HepG2 (cell line): ENCODE measurements around the gene ATP9A. TPM values are rescaled to one million over a fixed set of nuclear protein-coding genes. Genes with fewer than 3 reads are reported as not detected.

Source experiments
- ADNP ChIP-seq: sonication (generic); formaldehyde crosslinking; IDR thresholded peaks from 2 replicates; pipeline ENCODE4 v1.4.0; 2020; ENCODE audit warnings: missing genetic modification reagents
- CSRNP2 ChIP-seq: sonication (generic); formaldehyde crosslinking; conservative IDR thresholded peaks from 2 replicates; pipeline ENCODE4 v1.8.0; 2022; ENCODE audit warnings: low read depth, missing genetic modification reagents
- DMTF1 ChIP-seq: sonication (generic); formaldehyde crosslinking; IDR thresholded peaks from 2 replicates; pipeline ENCODE4 v1.4.0; 2020; ENCODE audit warnings: mild to moderate bottlenecking, missing genetic modification reagents
- HCFC1 ChIP-seq: fragments of 150-350 bp; IDR thresholded peaks from 2 replicates; pipeline ENCODE4 v1.6.1; 2014; ENCODE audit warnings: low read depth, low read length
- HNF4A ChIP-seq: sonication (generic); formaldehyde crosslinking; IDR thresholded peaks from 2 replicates; pipeline ENCODE4 v1.4.0; 2020; ENCODE audit warnings: missing genetic modification reagents
- KLF15 ChIP-seq: sonication (generic); formaldehyde crosslinking; IDR thresholded peaks from 2 replicates; pipeline ENCODE4 v1.8.1; 2023; ENCODE audit warnings: borderline replicate concordance, mild to moderate bottlenecking, inconsistent platforms, missing genetic modification reagents, mixed read lengths
- MLXIP ChIP-seq: sonication (generic); formaldehyde crosslinking; IDR thresholded peaks from 2 replicates; pipeline ENCODE4 v1.9.0; 2021; ENCODE audit warnings: missing genetic modification reagents, borderline replicate concordance
- REL ChIP-seq: sonication (generic); formaldehyde crosslinking; conservative IDR thresholded peaks from 2 replicates; pipeline ENCODE4 v1.8.0; 2022; ENCODE audit warnings: mild to moderate bottlenecking, missing genetic modification reagents, moderate library complexity
- SCMH1 ChIP-seq: sonication (generic); formaldehyde crosslinking; IDR thresholded peaks from 2 replicates; pipeline ENCODE4 v1.9.0; 2021; ENCODE audit warnings: missing genetic modification reagents, mild to moderate bottlenecking, borderline replicate concordance
- SP4 ChIP-seq: sonication (generic); formaldehyde crosslinking; IDR thresholded peaks from 2 replicates; pipeline ENCODE4 v1.8.1; 2023; ENCODE audit warnings: mild to moderate bottlenecking, missing genetic modification reagents
- SRSF9 ChIP-seq: fragments of 200-400 bp; formaldehyde crosslinking; IDR thresholded peaks from 2 replicates; pipeline ENCODE4 v1.6.1; 2018; ENCODE audit warnings: borderline replicate concordance, mild to moderate bottlenecking, low read depth, low read length; ENCODE audit not compliant: insufficient read depth, poor library complexity, severe bottlenecking
- TFDP1 ChIP-seq: IDR thresholded peaks from 2 replicates; pipeline ENCODE4 v1.6.1; 2016; ENCODE audit warnings: missing compliant biosample characterization, missing genetic modification reagents, borderline replicate concordance
- ZNF275 ChIP-seq: sonication (generic); formaldehyde crosslinking; IDR thresholded peaks from 2 replicates; pipeline ENCODE4 v1.8.0; 2022; ENCODE audit warnings: missing genetic modification reagents, mild to moderate bottlenecking, inconsistent platforms, borderline replicate concordance
- ZNF367 ChIP-seq: sonication (generic); formaldehyde crosslinking; IDR thresholded peaks from 2 replicates; pipeline ENCODE4 v1.4.0; 2020; ENCODE audit warnings: missing genetic modification reagents, borderline replicate concordance
- ZNF556 ChIP-seq: sonication (generic); formaldehyde crosslinking; IDR thresholded peaks from 2 replicates; pipeline ENCODE4 v1.4.0; 2020; ENCODE audit warnings: mild to moderate bottlenecking, missing genetic modification reagents, borderline replicate concordance
- ZNF704 ChIP-seq: sonication (generic); formaldehyde crosslinking; IDR thresholded peaks from 2 replicates; pipeline ENCODE4 v1.8.1; 2023; ENCODE audit warnings: mild to moderate bottlenecking, inconsistent platforms, moderate library complexity, missing genetic modification reagents, borderline replicate concordance
- ZNF768 ChIP-seq: sonication (generic); formaldehyde crosslinking; IDR thresholded peaks from 2 replicates; pipeline ENCODE4 v1.4.0; 2020; ENCODE audit warnings: missing genetic modification reagents
- polyA plus RNA-seq, 8 experiments: library from polyadenylated mRNA; depleted of rRNA in 3 of 8; stranded (reverse) in 7 of 8; unstranded in 1 of 8; fragments of >200 nt; fragmentation: Illumina TruSeq in 4 of 8; extraction: Trizol in 4 of 8; gene quantifications; 2 replicates each; pipeline versions ENCODE4 v1.2.1 to v1.2.3, GENCODE V29; 2011 to 2016; ENCODE audit warnings: low read depth in 4 of 8, missing spikeins in 1 of 8, mixed read lengths in 1 of 8; ENCODE audit not compliant: insufficient read depth in 1 of 8
- total RNA-seq, 5 experiments: library from RNA; depleted of rRNA; stranded (reverse); fragments of >200 nt; fragmentation: Illumina TruSeq; extraction: Trizol; gene quantifications; 2 replicates each; pipeline ENCODE4 v1.2.3, GENCODE V29; 2016; ENCODE audit warnings: low read depth in 1 of 5

ATP9A gene
- total and polyA plus RNA-seq, 2 of the 13 experiments (the other 11 are each of a cell fraction or from before 2014, with no cell fraction given), result 11.8 to 18.5 TPM

- no peak for TF ChIP-seq MLXIP
- TF ChIP-seq HNF4A (CRISPR knock-in tag), result peak; percentile 33; the same call in 1 of the 2 replicates
- TF ChIP-seq CSRNP2 (CRISPR knock-in tag), result no peak
- peak; percentile 37; the same call in 1 of the 2 replicates for TF ChIP-seq SP4 (CRISPR knock-in tag)
- no peak for TF ChIP-seq ZNF704 (CRISPR knock-in tag)
- no peak for TF ChIP-seq REL (CRISPR knock-in tag)
- TF ChIP-seq HCFC1, result peak; percentile 36; the same call in 1 of the 2 replicates
- TF ChIP-seq DMTF1, result no peak
- TF ChIP-seq ZNF367 (CRISPR knock-in tag), result no peak
- peak; percentile 47; the same call in 1 of the 2 replicates for TF ChIP-seq TFDP1 (CRISPR knock-in tag)
- peak; percentile 47; the same call in 1 of the 2 replicates for TF ChIP-seq ZNF768
- no peak for TF ChIP-seq KLF15 (CRISPR knock-in tag)
- no peak for TF ChIP-seq ADNP
- no peak; the same call in 1 of the 2 replicates for TF ChIP-seq ZNF556
- no peak for TF ChIP-seq SRSF9
- TF ChIP-seq ZNF275 (CRISPR knock-in tag), result no peak
- TF ChIP-seq SCMH1 (CRISPR knock-in tag), result no peak
These were observed 18.0 kb downstream of the ATP9A start (continued) for GRCh38 chr20:51750037-51750769.
